ENCODE results near the gene KIAA1217.

KIAA1217 gene

GRCh38 chr10:24206926-24207325, 2.0 kb upstream of the KIAA1217 start:
- Histone ChIP-seq H3K9me2 (replicated peaks; ENCODE audit: low read depth, low read length) (no peaks in the 10 kb centered on the region), H3K36me3 (ENCODE audit: insufficient read depth, low read length) (no peaks in the 10 kb centered on the region), H3K9ac (ENCODE audit: low read depth, low read length, poor library complexity, severe bottlenecking) (no peak overlapping the region), H3K4me1 (ENCODE audit: insufficient read depth, low read length, poor library complexity, severe bottlenecking) (no peaks in the 10 kb centered on the region), H3F3A (ENCODE audit: low read depth) (no peaks in the 10 kb centered on the region), H3K27me3 (ENCODE audit: insufficient read depth, low read length, poor library complexity, severe bottlenecking) (no peaks in the 10 kb centered on the region), H3K79me2 (ENCODE audit: insufficient read depth, low read length) (no peaks in the 10 kb centered on the region), H3K4me2 (ENCODE audit: low read depth, low read length, poor library complexity, severe bottlenecking) (no peak overlapping the region), H3K4me3 (ENCODE audit: low read length, poor library complexity, severe bottlenecking) (no peak overlapping the region), H3K9me3 (ENCODE audit: insufficient read depth, low read depth, low read length) (no peaks in the 10 kb centered on the region), H4K20me1 (ENCODE audit: insufficient read depth, low read length, poor library complexity, severe bottlenecking) (no peaks in the 10 kb centered on the region), H2AFZ (ENCODE audit: low read length) (0 out of 2 replicates have a peak overlapping the region, but pooled peaks have one; percentile 22)
- no peak for TF ChIP-seq EZH2phosphoT487 (IDR thresholded peaks at IDR 0.05; ENCODE audit: borderline replicate concordance)
- TF ChIP-seq CTCF (conservative IDR thresholded peaks at IDR 0.05; ENCODE audit: low read length) = no peak

DNA sequence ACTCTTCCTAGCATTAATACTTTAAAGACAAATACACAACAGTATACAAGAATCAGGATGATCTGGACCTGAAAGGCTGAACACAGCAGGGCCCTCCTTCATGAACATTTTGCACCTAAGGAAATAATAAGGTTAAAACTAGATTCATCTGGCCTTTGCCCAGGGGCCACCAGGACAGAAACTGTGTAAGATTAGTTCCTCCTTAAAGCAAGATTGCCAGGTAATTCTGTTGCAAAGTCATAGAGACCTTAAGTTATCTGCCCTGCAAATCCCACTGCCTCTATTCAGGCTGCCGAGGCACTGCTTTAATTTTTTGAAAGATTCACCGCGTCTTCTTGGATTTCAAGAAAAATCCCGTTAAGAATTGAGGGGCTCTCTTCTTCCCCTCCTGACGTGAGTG, 1.6 kb upstream of the KIAA1217 start:
- no peaks in the 10 kb centered on the region for H4K20me1 ChIP-seq (ENCODE audit: insufficient read depth, low read length, poor library complexity, severe bottlenecking)
- no peak overlapping the region for H3K4me2 ChIP-seq (ENCODE audit: low read depth, low read length, poor library complexity, severe bottlenecking)
- no peak overlapping the region for H3K9ac ChIP-seq (ENCODE audit: low read depth, low read length, poor library complexity, severe bottlenecking)
- H3K27me3 ChIP-seq (ENCODE audit: insufficient read depth, low read length, poor library complexity, severe bottlenecking) = no peaks in the 10 kb centered on the region
- TF ChIP-seq EZH2phosphoT487 (IDR thresholded peaks at IDR 0.05; ENCODE audit: borderline replicate concordance) (no peak), CTCF (conservative IDR thresholded peaks at IDR 0.05; ENCODE audit: low read length) (no peak)
- H3F3A ChIP-seq (ENCODE audit: low read depth) = no peaks in the 10 kb centered on the region
- no peaks in the 10 kb centered on the region for H3K9me3 ChIP-seq (ENCODE audit: insufficient read depth, low read depth, low read length)
- no peaks in the 10 kb centered on the region for H3K79me2 ChIP-seq (ENCODE audit: insufficient read depth, low read length)
- H3K9me2 ChIP-seq (replicated peaks; ENCODE audit: low read depth, low read length) = no peaks in the 10 kb centered on the region
- H3K4me1 ChIP-seq (ENCODE audit: insufficient read depth, low read length, poor library complexity, severe bottlenecking) = no peaks in the 10 kb centered on the region
- peak overlapping the region; percentile 22; the same call in 1 of the 2 replicates for H2AFZ ChIP-seq (ENCODE audit: low read length)
- no peak overlapping the region for H3K4me3 ChIP-seq (ENCODE audit: low read length, poor library complexity, severe bottlenecking)
- no peaks in the 10 kb centered on the region for H3K36me3 ChIP-seq (ENCODE audit: insufficient read depth, low read length)

- Histone ChIP-seq H3K27me3 (ENCODE audit: insufficient read depth, low read length, poor library complexity, severe bottlenecking) (no peaks in the 10 kb centered on the region), H3K36me3 (ENCODE audit: insufficient read depth, low read length) (no peaks in the 10 kb centered on the region), H3K79me2 (ENCODE audit: insufficient read depth, low read length) (no peaks in the 10 kb centered on the region), H3F3A (ENCODE audit: low read depth) (no peaks in the 10 kb centered on the region), H3K9me3 (ENCODE audit: insufficient read depth, low read depth, low read length) (no peaks in the 10 kb centered on the region), H3K4me3 (ENCODE audit: low read length, poor library complexity, severe bottlenecking) (no peak overlapping the region), H3K9me2 (replicated peaks; ENCODE audit: low read depth, low read length) (no peaks in the 10 kb centered on the region), H3K4me1 (ENCODE audit: insufficient read depth, low read length, poor library complexity, severe bottlenecking) (no peaks in the 10 kb centered on the region), H3K9ac (ENCODE audit: low read depth, low read length, poor library complexity, severe bottlenecking) (no peak overlapping the region), H3K4me2 (ENCODE audit: low read depth, low read length, poor library complexity, severe bottlenecking) (no peak overlapping the region), H2AFZ (ENCODE audit: low read length) (peak overlapping the region; percentile 25; the same call in 1 of the 2 replicates), H4K20me1 (ENCODE audit: insufficient read depth, low read length, poor library complexity, severe bottlenecking) (no peaks in the 10 kb centered on the region)
- TF ChIP-seq EZH2phosphoT487 (IDR thresholded peaks at IDR 0.05; ENCODE audit: borderline replicate concordance) (no peak), CTCF (conservative IDR thresholded peaks at IDR 0.05; ENCODE audit: low read length) (no peak)
Observed at GRCh38 chr10:24207781-24208611, 942 bp upstream of the KIAA1217 start.
